ENCODE results near the gene ATP13A2. TPM values are rescaled to one million over a fixed set of nuclear protein-coding genes. Genes with fewer than 3 reads are reported as not detected.
A peak's percentile ranks its signal among the peaks of the same experiment; 100 is the strongest.

ATP13A2 gene
- total RNA-seq, 3 donors from 2014 or later (not counting 1 experiment from before 2014, with no cell fraction given) = 38.7 to 53.6 (median 42.8) TPM

DNA sequence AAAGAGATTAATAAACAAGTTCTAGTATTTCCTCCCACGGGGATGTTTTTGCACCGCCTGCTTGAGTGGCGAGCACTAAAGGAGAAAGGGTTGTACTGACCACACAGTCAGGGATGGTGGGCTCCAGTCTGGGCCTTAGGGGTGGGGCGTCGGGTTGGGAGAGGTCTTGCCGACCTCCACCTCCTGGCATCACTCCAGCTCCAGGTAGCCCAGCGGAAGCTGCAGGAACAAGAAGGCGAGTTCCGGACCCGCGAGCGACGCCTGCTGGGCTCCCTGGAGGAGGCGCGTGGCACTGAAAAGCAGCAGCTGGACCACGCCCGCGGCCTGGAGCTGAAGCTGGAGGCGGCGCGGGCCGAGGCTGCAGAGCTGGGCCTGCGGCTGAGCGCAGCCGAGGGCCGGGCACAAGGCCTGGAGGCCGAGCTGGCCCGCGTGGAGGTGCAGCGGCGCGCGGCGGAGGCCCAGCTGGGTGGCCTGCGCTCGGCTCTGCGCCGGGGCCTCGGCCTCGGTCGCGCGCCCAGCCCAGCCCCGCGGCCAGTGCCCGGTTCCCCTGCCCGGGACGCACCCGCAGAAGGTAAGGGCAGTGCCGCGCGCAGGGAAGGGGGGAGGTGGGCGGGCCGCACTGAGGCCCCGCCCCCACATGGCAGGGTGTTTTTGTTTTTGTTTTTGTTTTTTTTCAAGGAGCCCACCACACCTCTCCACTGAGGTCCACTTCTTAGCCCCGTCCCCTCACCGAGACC is 51.0 kb downstream of the ATP13A2 start:
- peaks cover 10% of the 10 kb centered on the region for H3K4me1 ChIP-seq (ENCODE audit: control insufficient read depth, insufficient read depth, low read length)
- intact Hi-C loops (cut with micrococcal nuclease) = no loop called here
- peak overlapping the region; percentile 89 for H3K4me3 Mint-ChIP-seq
- H3K9me3 Mint-ChIP-seq = no peaks in the 10 kb centered on the region
- H3K4me3 ChIP-seq (ENCODE audit: low read length) = peak overlapping the region; percentile 28
- no peaks in the 10 kb centered on the region for H3K36me3 Mint-ChIP-seq
- peaks cover 3% of the 10 kb centered on the region for H3K36me3 ChIP-seq (ENCODE audit: control insufficient read depth, insufficient read depth, low read length)
- peak; percentile 72 to 85 for DNase-seq
- 6% methylated on average over 52 of the region's 57 CpGs for WGBS (ENCODE audit: insufficient coverage)
- ATAC-seq = peak; percentile 87 to 94 (median 94)
- peak overlapping the region; percentile 8 for H3K27ac ChIP-seq (ENCODE audit: low read length)
- H3K27me3 Mint-ChIP-seq (ENCODE audit: low read depth in 2 of 2) = no peaks in the 10 kb centered on the region
- H3K9me3 ChIP-seq (ENCODE audit: control insufficient read depth, insufficient read depth, low read length) = no peaks in the 10 kb centered on the region
- peaks cover 6 to 11% of the 10 kb centered on the region in 2 donors for H3K4me1 Mint-ChIP-seq
- TF ChIP-seq, protein P1, sequence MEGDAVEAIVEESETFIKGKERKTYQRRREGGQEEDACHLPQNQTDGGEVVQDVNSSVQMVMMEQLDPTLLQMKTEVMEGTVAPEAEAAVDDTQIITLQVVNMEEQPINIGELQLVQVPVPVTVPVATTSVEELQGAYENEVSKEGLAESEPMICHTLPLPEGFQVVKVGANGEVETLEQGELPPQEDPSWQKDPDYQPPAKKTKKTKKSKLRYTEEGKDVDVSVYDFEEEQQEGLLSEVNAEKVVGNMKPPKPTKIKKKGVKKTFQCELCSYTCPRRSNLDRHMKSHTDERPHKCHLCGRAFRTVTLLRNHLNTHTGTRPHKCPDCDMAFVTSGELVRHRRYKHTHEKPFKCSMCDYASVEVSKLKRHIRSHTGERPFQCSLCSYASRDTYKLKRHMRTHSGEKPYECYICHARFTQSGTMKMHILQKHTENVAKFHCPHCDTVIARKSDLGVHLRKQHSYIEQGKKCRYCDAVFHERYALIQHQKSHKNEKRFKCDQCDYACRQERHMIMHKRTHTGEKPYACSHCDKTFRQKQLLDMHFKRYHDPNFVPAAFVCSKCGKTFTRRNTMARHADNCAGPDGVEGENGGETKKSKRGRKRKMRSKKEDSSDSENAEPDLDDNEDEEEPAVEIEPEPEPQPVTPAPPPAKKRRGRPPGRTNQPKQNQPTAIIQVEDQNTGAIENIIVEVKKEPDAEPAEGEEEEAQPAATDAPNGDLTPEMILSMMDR (IDR thresholded peaks at IDR 0.05) = peak; percentile 65
- H3K27ac Mint-ChIP-seq = peak overlapping the region; percentile 58 to 70
- H3K27me3 ChIP-seq (ENCODE audit: control insufficient read depth, insufficient read depth, low read length) = no peaks in the 10 kb centered on the region

DNA sequence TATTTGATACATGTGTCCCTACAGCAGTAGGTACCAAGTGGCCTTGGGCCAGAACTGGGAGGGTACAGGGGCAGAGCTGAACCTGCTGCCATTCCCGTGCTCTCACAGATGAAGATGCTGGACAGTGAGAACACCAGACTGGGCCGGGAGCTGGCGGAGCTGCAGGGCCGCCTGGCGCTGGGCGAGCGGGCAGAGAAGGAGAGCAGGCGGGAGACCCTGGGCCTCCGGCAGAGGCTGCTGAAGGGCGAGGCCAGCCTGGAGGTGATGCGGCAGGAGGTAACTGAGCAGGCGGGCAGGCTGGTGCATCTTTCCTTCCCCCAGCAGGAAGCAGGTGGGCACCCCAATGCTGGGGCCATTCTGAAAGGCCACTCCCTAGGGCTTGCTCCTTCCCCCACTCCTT is 53.3 kb downstream of the ATP13A2 start:
- peaks cover 10% of the 10 kb centered on the region for H3K4me1 ChIP-seq (ENCODE audit: control insufficient read depth, insufficient read depth, low read length)
- Mint-ChIP-seq H3K36me3 (no peaks in the 10 kb centered on the region), H3K9me3 (no peaks in the 10 kb centered on the region), H3K4me1 (peaks cover 6 to 11% of the 10 kb centered on the region in 2 donors), H3K4me3 (peak overlapping the region; percentile 35), H3K27ac (no peak overlapping the region), H3K27me3 (ENCODE audit: low read depth in 2 of 2) (no peaks in the 10 kb centered on the region)
- intact Hi-C loops (cut with micrococcal nuclease) = no loop called here
- WGBS (ENCODE audit: insufficient coverage) = 94% methylated on average over 12 of the region's 12 CpGs
- no peaks in the 10 kb centered on the region for H3K27me3 ChIP-seq (ENCODE audit: control insufficient read depth, insufficient read depth, low read length)
- no peak overlapping the region for H3K27ac ChIP-seq (ENCODE audit: low read length)
- no peaks in the 10 kb centered on the region for H3K9me3 ChIP-seq (ENCODE audit: control insufficient read depth, insufficient read depth, low read length)
- no peak overlapping the region for H3K4me3 ChIP-seq (ENCODE audit: low read length)
- TF ChIP-seq, protein P1 (IDR thresholded peaks at IDR 0.05) = no peak
- ATAC-seq (no peak), DNase-seq (no peak)
- peaks cover 3% of the 10 kb centered on the region for H3K36me3 ChIP-seq (ENCODE audit: control insufficient read depth, insufficient read depth, low read length)

DNA sequence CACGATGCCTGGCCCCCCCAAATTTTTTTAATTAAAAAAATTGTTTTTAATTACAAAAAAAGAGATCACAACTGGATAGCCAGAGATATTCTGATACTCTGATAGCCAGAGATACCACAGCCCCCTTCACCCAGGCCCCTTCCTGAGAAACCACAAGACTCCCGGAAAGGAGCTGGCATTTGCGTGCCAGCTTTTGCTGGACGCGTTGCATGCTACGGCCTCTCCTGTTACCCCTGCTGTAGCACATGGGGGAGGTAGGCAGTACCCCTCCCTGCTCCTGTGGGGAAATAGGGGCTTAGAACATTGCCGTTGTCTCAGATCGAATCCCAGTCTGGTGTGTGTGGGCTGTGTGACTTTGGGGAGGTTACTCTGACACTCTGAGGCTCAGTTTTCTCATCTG is 54.0 kb downstream of the ATP13A2 start:
- intact Hi-C loops (cut with micrococcal nuclease) = no loop called here
- Histone ChIP-seq H3K27ac (ENCODE audit: low read length) (no peak overlapping the region), H3K4me1 (ENCODE audit: control insufficient read depth, insufficient read depth, low read length) (peaks cover 10% of the 10 kb centered on the region), H3K36me3 (ENCODE audit: control insufficient read depth, insufficient read depth, low read length) (peaks cover 3% of the 10 kb centered on the region), H3K9me3 (ENCODE audit: control insufficient read depth, insufficient read depth, low read length) (no peaks in the 10 kb centered on the region), H3K4me3 (ENCODE audit: low read length) (no peak overlapping the region), H3K27me3 (ENCODE audit: control insufficient read depth, insufficient read depth, low read length) (no peaks in the 10 kb centered on the region)
- TF ChIP-seq, protein P1 (IDR thresholded peaks at IDR 0.05) = no peak
- H3K4me3 Mint-ChIP-seq = no peak overlapping the region
- ATAC-seq (no peak), DNase-seq (no peak)
- WGBS (ENCODE audit: insufficient coverage) = 48% methylated on average over 7 of the region's 8 CpGs
- peaks cover 9 to 11% of the 10 kb centered on the region in 2 donors for H3K4me1 Mint-ChIP-seq
- no peaks in the 10 kb centered on the region for H3K27me3 Mint-ChIP-seq (ENCODE audit: low read depth in 2 of 2)
- H3K27ac Mint-ChIP-seq = no peak overlapping the region
- H3K36me3 Mint-ChIP-seq = no peaks in the 10 kb centered on the region
- no peaks in the 10 kb centered on the region for H3K9me3 Mint-ChIP-seq

DNA sequence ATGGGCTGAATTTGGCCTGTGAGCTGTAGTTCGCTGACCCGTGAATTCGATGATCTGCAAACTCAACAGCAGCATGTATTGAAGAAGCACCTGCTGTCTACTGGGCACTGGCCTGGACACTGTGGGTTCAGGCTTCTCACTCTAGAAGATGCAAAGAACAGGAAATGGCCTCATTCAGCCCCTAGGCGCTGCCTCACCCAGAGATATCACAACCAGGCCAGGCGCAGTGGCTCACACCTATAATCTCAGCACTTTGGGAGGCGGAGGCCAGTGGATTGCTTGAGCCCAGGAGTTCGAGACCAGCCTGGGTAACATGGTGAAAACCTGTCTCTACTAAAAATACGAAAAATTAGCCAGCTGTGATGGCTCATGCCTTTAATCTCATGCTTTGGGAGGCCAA is 55.0 kb downstream of the ATP13A2 start:
- H3K27ac ChIP-seq (ENCODE audit: low read length) = no peak overlapping the region
- ATAC-seq (no peak), DNase-seq (no peak)
- TF ChIP-seq, protein P1 (IDR thresholded peaks at IDR 0.05) = no peak
- no peaks in the 10 kb centered on the region for H3K9me3 Mint-ChIP-seq
- H3K27me3 ChIP-seq (ENCODE audit: control insufficient read depth, insufficient read depth, low read length) = no peaks in the 10 kb centered on the region
- H3K9me3 ChIP-seq (ENCODE audit: control insufficient read depth, insufficient read depth, low read length) = no peaks in the 10 kb centered on the region
- peaks cover 3% of the 10 kb centered on the region for H3K36me3 ChIP-seq (ENCODE audit: control insufficient read depth, insufficient read depth, low read length)
- no peaks in the 10 kb centered on the region for H3K36me3 Mint-ChIP-seq
- no peak overlapping the region for H3K4me3 Mint-ChIP-seq
- no peak overlapping the region for H3K27ac Mint-ChIP-seq
- H3K4me3 ChIP-seq (ENCODE audit: low read length) = no peak overlapping the region
- H3K4me1 Mint-ChIP-seq = peaks cover 10 to 11% of the 10 kb centered on the region in 2 donors
- intact Hi-C loops (cut with micrococcal nuclease) = no loop called here
- 74% methylated on average over 8 of the region's 8 CpGs for WGBS (ENCODE audit: insufficient coverage)
- H3K27me3 Mint-ChIP-seq (ENCODE audit: low read depth in 2 of 2) = no peaks in the 10 kb centered on the region
- peaks cover 13% of the 10 kb centered on the region for H3K4me1 ChIP-seq (ENCODE audit: control insufficient read depth, insufficient read depth, low read length)

Data from natural killer cell (primary cell).